DMS 273 treated with DMSO at 0.1 percent for 48 hours (cell line): ENCODE data around the gene GUCD1.

Experiments
- DNase-seq: peaks from one replicate; lab custom pipeline; 2025; lab: John Stamatoyannopoulos, UW

Gene GUCD1

DNA sequence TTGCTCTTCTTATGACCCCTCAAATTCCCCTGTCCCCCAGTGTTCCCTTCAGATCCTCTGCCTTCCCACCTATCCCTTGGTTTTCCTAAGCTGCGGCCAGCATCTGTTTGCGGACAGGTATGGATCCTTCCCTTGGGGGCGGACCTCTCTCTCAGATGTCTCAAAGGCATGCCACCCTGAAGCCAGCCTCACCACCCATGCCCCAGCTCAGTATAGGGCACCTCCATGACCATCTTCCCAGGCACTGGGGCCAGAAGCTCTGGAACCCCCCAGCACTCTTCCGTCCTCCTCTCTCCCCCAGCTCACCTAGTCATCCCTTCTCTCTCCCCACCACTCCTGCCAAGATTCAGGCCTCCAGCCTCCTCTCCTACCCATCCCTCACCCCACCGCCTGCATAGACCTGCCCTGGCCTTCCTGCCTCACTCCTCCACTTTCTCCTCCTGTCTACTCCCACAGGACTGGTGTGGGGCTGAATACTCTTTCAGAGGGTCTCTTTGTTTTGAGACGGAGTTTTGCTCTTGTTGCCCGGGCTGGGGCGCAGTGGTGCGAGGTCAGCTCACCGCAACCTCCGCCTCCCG, 35.7 kb upstream of the GUCD1 start:
- DNase-seq, result no peak

DNA sequence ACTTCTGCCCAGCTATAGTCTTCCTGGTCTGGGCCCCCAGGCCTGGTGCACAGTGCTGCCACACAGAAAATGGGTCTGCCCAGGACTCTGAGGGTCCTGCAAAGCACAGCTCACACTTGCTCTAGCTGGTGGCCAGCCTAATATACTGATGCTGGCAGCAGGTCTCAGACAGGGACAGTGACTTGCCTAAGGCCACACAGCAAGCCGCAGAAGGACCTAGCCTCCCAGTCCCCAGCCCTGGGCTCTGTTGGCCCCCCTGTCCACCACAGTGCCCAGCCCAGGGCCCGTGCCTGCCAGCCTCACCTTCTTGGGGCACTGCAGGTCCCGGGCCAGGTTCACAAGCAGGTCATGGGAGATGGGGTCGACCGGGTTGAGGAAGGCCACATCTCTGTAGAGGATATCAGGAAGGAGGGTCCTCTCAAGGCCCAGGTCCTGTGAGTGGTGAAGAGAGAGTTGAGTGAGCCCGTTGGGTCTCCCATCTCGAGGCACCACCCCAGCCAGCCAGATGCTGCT, 34.6 kb upstream of the GUCD1 start:
- no peak for DNase-seq

DNA sequence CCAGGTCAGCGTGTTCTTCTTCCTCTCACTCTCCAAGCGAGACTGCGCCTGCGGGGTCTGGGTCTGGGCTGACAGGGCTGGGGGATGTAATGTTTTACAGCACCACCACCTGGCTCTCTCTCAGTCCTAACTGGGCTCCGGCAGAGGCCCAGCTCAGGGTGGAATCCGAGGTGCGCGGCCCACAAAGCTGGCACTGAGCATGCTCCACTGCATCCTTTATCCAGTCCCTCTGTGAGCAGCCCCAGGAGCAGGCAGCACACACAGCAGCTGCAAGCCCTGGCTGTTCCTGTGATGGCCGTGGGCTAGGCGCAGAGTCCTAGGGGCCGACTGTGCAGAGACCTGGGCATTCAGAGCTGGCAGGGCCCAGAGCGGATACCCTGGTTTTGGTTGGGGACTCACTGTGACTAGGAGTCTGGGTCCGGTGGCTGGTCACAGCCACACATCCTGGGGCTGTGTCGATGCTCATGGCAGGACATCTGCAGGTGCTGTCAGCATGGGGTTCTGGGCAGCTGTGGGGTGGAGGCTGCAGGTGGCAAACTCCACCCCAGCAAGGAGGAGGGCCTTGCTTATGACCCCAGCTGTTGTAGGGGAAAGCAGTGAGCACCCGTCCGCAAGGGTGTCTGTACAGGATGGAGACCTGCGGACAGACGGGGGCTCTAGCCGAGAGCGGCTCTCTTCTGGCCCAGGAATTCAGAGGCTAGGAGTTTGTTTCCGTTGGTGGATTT, 34.0 kb upstream of the GUCD1 start:
- no peak for DNase-seq

DNA sequence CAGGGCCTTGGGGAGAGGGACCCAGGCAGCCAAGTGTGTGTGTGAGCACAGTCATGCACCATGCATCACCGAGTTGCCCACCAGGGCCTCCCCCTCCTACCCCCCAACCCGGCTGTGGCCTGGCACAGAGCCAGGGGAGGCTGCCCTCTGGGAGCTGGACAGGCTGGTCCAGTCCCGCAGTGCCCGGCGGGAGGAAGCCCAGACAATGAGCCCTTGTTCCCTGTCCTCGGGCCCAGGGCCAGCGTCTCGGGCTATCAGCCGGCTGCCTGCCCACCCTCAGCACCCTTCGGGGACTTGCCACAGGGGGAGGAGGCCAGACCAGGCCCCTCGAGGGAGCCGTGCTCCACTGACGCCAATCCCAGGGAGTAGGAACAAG, 33.4 kb upstream of the GUCD1 start:
- DNase-seq, result no peak

DNA sequence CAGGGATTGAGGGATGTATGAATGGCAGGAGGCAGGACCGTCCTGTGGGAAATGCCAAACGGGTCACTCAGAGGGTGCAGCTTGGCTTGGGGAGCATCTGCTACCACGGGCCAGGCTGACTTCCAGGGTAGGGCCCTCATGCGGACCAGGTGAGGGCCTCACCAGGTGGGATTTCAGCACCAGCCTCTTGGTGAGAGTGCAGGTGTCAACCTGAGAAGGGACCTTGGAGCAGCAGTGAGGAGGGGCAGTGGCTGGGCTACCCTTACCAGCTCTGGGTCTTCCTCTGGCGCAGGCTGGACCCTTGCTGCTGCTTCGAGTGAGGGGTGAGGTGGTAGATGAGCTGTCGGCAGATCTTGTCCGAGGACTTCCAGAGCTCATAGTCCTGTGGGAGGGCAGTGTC, 33.0 kb upstream of the GUCD1 start:
- DNase-seq, result no peak

DNA sequence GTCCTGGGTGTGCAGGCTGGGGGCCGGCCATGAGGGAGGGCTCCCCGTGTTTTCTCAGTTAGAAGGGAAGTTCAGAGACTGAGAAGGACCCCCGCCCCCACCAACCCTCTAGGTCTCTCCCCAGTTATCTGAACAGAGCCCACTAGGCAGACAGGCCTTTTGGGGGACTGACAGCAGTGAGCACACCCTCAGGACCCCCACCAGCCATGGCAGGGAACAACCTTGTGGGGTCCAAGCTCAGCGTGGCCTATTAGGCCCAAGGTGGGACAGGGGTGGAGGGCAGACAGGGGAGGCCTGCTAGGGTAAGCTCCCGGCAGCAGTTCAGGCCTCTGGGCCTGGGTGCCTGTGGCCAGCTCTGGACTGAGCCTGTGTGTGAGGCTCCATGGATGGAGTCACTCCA, 32.3 kb upstream of the GUCD1 start:
- no peak for DNase-seq

DNA sequence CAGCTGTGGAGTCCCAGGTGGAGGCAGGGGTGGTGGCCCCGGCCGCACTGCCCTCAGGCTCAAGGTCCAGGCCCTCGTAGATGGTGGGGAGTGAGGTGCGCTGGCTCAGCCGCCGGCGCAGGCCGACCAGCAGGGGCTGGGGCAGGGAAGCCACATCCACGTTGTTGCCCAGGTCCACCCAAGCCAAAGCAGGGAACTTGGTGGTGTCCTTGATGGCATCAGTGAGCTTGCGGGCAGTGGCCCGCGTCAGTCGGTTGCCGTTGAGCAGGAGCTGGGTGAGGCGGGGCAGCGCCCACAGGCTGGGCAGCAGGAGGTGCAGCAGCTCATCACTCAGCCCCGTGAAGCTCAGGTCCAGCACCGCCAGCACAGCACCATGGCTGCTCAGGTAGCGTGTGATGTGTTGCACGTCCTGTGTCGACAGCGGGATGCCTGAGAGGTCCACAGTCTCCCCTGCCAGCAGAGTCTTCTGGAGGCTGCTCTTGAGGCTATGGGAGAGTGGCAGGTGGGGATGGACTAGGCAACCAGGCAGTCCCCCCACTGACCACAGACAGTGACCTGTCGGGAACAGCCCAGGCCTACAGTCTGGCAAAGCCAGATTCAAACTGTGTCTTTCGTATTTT, 31.1 kb upstream of the GUCD1 start:
- no peak for DNase-seq

DNA sequence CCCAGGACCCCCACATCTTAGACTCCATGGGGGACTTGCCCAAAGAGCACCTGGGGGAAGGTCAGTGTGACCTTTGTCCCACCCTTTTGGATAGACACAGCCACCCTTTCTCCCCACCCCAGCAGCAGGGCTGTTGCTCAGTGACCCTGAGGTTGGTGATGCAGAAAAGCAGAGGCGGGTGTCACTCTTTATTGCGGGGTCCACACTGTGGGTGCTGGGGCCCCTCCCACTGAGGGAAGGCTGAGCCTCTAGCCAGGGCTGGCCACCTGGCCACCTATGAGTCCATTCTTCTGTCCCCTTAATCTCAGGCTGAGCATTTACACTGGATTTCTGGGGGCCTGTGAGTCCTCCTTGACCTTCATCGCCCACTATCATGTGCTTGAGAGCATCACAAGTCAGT, 30.5 kb upstream of the GUCD1 start:
- DNase-seq, result no peak

DNA sequence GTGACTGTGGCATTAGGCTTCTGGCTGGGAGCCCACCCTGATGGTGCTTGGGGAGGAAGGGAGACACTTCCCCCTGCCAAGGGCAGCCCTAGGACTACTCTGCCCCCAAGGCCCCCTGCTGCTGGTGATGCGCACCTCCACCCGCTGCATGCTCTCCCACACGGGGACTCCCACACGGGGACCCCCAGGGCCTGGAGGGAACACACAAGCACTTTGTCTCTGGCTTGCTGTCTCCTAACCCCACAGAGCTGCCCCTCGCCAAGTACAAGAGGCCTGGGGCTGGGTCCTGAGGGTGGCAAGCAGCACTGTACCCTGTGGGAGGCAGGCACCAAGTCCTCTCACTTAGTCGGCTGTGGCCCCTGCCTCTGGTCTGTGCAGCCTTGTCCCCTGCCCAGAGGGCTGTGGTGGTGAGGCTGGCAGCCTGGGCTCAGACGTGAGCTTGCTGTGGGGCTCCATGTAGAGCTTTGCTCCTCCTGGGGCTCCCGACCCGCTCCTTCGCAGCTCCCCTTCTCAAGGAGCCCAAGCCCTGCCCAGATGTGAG, 30.0 kb upstream of the GUCD1 start:
- DNase-seq, result no peak

DNA sequence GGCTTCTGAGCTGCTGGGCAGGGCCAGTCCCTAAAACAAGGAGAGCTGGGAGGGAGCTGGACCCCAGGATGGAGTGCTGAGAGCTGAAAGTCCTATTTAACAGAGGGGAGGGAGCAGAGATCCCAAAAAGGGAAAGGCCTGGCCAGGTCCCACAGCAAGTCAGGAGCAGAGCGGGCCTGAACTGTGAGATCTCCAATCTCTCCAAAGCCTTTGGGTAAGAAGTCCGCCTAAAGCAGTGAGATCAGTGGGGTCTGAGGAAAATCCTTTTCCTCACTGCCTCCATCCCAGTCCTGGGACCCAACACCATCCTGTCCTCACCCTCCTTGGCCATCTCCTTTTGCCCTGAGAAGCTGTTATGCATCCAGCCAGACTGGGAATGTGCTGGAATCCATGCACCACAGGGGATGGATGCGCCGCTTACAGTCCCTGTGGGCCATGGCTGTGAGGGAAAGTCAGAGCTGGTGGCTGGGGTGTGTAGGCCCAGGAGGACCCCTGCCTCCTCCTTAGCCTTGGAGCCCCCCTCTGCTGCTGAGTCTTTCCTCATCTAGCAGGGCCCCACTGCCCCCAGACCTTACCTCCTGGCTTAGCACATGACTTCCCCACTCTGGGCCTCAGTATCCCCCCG, 29.3 kb upstream of the GUCD1 start:
- DNase-seq, result no peak

DNA sequence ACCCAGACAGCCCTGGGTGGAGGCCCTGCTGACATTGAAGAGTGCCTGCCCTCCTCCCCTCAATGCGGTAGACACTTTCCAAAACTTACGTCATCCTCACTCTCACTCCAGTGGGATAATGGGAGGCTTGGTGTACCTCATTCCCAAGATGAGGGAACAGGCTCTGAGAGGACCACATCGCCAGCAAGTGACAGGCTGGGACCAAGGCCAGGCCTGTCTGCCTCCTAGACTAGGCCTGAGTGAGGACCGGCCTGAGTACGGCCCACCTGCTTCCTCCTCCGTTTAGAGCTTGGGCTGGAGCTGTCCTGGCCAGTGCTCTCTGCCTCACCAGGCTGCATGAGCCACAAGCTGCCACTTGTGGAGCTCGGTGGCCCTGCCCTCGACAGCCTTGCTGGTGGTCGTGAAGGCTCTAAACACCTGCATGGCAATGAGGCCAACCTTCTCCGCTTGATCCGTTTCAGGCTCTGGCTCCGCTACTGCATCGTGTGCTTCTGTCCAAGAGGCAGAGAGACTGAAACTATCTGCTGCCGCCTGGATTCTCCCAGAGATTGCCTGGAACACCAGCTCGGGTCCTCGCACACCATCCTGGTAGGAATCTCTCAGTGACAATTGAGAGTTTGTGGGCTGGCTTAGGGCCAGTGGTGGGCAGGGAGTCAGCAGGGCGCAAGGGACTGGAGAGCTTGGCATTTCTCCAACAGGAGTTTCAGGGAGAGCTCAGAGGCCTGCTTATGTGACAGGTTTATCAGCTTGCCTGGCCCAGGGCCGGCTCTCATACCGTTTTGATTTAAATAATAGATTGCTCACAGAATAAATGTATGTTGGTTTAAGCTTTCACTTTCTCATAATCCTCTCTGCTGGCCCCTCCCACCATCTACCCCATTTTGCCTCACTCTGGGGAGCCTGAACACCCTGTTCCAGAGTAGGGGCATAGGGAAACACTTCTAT, 28.6 kb upstream of the GUCD1 start:
- DNase-seq, result no peak

DNA sequence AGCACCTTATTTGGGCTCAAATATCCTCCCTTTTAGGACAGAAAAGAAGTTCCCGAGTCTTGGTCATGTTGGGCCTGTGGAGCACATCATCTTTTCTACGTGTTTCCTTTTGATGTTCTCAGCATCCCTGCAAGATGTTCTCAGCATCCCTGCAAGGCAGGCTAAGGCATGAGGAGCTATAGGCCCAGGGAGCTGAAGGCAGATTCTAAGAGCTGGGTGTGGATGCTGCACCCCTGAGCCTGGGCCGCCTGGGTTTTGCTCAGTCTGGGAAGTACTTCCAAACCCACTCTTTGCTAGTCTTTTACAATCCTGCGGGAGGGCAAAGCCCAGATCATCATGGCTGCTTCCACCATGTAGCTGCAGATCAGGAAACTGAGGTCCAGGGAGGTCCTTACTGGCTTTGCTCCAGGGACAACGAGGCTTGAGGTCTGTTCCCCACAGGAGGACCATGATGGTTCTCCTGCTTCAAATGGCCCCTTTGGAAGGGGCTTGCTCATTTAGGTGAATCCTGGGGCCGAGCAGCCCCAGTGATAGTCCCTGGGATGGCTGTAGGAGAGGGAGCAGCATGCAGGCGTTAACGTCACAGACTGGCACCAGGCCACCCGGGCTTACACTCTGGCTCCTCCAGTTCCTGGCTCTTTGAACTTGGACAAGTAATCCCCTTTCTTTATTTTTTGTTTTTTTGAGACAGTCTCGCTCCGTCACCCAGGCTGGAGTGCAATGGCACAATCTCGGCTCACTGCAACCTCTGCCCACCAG, 27.3 kb upstream of the GUCD1 start:
- no peak for DNase-seq

DNA sequence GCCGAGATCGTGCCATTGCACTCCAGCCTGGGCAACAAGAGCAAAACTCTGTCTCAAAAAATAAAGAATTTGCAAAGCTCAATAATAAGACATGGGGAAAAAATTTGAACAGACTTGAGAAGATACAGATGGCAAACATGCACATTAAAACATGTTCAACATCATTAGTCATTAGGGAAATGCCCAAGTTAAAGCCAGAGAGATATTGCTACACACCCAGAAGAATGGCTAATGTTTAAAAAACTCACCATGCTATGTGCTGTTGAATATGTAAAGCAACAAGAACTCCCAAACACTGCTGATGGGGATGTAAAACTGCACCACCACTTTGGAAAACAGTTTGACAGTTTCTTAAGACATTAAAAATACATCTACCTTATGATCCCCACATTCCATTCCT, 25.3 kb upstream of the GUCD1 start:
- DNase-seq, result no peak

DNA sequence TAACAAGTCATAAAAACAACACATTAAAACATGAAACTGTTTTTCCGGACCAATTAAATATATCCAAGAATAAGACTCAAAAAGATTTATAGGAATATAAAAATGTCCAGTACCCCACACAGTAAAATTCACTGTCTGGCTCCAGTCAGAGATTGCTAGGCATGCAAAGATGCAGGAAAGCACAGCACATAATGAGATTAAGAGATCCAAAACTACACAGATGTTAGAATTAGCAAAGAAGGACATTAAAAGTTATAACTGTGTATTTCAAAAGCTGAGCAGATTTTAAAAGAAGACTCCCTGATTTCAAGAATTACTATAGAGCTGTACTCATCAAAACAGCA, 24.3 kb upstream of the GUCD1 start:
- no peak for DNase-seq

DNA sequence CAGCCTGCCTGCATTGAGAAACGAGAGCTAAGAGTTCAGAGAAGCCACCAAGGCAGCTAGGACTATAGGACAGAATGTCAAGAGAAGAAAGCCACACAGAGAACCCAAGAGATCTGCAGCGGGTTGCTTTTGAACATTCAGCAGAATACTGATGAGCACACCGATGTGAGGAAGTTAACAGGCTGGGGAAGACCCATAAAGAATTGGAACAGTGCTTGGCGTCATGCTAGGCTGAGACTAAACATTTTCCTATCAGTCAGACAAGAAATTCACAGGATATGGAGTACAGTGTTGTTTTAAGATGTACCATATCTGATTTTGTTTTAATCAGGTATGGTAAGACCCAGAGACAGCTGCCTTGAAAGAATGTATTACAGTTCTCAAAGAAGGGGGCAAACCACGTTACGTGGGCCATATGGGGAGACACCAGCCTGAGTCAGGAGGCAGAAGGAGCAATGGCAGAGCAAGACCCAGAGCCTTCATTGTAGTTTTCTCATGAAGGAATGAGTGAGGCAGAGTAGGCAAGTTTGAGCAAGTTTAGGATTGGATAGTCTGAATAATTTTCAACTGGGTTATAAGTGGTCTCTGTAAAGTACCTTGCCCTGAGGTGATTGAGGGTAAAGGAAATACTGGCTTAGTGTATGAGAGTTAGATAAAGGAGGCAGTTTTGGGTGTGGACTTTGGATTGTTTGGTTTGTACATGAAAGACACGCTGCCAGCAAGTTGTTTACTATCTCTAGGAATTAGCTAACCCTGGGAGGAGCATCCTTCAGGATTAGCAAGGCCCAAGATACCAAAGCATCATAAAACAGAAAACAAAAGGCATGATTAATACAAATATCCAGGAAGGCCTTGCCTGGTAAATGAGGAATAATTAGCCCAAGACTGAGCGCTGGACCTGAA, 23.7 kb upstream of the GUCD1 start:
- no peak for DNase-seq

DNA sequence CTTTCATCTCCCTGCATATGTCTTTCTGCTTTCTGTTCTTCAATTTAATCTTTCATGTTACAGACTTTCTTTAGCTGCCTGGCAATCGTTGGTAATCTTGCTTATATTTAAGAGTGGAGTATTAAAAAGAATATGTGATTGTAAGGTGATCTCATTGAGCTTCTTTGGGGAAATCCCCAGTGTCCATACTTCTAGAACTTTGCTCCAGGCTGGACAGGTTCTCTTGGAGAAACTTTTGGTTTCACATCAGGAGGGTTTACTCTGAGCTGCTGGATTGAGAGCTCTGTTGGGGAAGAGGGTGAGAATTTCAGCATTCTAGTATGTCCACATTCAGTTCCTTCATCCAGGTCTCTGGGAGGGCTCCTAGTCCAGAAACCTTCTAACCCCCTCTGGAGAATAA, 21.8 kb upstream of the GUCD1 start:
- no peak for DNase-seq

DNA sequence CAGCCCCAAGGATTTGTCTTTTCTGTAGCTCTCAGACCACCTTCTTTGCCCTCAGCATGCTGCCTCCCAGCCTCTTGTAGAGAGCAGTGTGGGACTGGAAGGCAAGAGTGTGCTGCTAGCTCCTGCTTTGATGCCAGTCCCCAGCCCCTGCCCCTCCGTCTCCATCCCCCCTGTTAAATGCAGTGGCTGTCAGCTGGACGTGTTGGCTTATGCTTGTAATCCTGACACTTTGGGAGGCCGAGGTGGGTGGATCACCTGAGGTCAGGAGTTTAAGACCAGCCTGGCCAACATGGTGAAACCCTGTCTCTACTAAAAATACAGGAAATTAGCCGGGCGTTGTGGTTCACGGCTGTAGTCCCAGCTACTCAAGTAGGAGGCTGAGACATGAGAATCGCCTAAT, 16.3 kb upstream of the GUCD1 start:
- no peak for DNase-seq

DNA sequence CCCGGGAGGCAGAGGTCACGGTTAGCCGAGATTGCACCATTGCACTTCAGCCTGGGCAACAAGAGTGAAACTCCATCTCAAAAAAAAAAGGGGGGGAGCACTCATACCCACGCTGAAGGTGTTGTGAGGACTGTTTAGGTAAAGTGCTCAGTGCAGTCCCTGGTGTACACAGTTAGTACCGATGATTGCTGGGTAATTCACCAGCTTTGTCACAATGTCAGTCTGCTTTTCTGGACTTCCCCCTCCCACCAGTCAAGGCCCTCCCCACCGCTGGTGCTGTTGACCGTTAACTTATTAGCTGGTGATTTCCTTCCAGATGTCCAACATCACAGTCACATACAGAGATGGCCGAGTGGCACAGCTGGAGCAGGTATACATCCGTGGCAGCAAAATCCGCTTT, 12.7 kb upstream of the GUCD1 start:
- DNase-seq, result no peak

DNA sequence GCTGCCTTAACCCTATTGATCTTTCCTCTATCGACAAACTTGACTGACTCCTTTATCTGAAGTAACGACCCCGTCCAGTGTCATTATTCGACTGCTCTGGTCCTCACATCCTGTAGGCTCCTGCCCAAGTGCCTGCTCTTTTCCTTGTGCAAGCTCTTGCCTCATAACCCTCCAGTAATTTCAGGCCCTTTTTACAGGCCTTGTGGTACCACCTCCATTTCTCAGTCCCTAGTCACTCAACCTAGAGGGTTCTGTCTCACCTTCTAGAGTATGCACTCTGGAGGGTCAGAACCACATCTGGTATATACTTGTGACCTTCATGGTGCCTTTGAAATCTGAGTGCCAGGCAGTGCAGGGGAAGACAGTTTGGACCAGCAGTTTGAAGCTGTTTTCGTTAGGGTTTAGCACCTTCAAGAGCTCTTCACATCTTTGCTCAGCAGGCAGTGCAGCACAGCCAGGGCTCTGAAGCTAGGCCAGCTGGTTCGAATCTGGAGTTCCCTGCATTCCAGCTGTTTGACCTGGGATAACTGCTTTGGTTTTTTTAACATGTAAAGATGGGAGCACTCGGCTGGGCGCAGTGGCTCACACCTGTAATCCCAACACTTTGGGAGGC, 12.1 kb upstream of the GUCD1 start:
- DNase-seq, result no peak

DNA sequence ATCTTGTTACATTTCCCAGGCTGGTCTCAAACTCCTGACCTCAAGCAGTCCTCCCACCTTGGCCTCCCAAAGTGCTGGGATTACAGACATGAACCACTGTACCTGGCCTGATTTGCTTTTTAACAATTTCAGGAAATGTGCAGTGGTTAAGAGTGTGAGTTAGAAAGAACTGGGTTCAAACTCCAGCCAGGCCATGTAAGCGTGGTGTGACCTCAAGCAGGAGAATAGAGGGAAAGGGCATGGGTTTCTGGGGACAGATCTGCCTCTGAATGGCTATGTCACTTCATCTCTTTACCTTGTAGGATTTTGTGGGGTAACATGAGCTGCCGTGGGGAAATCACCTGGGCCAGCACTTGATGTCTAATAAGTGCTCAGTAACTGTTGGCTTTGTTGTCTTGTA, 10.1 kb upstream of the GUCD1 start:
- no peak for DNase-seq
